ENCODE data around the gene MAP7D1.

DNA sequence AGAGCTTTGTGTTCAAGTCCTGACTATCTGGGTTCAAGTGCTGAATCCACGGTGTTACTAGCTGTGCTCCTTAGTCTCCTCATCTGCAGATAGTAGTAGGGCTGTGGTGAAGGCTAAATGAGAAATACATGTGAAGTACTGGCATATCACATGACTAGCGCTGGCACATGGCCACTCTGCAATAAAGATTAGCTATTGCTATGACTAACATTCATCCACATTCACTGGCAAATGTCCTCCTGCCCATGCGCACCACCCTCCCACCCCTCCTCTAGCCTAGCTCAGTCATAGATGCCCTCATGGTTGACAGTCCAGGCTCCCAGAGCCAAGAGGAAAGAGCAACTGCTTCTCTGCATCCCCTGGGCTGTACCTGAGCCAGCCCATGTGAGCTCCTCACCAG lies 22.5 kb upstream of the MAP7D1 start:
- TF ChIP-seq, protein P1, sequence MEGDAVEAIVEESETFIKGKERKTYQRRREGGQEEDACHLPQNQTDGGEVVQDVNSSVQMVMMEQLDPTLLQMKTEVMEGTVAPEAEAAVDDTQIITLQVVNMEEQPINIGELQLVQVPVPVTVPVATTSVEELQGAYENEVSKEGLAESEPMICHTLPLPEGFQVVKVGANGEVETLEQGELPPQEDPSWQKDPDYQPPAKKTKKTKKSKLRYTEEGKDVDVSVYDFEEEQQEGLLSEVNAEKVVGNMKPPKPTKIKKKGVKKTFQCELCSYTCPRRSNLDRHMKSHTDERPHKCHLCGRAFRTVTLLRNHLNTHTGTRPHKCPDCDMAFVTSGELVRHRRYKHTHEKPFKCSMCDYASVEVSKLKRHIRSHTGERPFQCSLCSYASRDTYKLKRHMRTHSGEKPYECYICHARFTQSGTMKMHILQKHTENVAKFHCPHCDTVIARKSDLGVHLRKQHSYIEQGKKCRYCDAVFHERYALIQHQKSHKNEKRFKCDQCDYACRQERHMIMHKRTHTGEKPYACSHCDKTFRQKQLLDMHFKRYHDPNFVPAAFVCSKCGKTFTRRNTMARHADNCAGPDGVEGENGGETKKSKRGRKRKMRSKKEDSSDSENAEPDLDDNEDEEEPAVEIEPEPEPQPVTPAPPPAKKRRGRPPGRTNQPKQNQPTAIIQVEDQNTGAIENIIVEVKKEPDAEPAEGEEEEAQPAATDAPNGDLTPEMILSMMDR (IDR thresholded peaks at IDR 0.05): no peak
- no peak for TF ChIP-seq POLR2A (IDR thresholded peaks at IDR 0.05)
